Activated CD4-positive, alpha-beta T cell treated with anti-CD3 and anti-CD28 coated beads for 1 hour (primary cell): ENCODE results near the gene VAMP7.
A peak's percentile ranks its signal among the peaks of the same experiment; 100 is the strongest.
"Not testable (repeated sequence)": the region's sequence is repeated elsewhere in the genome, so short reads cannot be mapped to it uniquely, and the experiment has no call there.

Experiments
- DNase-seq: peaks from one replicate; pipeline ENCODE4 v3.0.0-alpha.2; 2020

VAMP7 gene

GRCh38 chrX:155881158-155881993, at the start of gene VAMP7:
VAMP7 (plus strand) TSS chrX:155881345; CDS start chrX:155889467, 8,122 bp downstream.
- DNase-seq = peak; percentile 64

- no peak for DNase-seq
These were observed 39.9 kb upstream of the VAMP7 start for GRCh38 chrX:155841232-155841631.

GRCh38 chrX:155851786-155852185, 29.4 kb upstream of the VAMP7 start:
- not testable (repeated sequence) for DNase-seq

- DNase-seq = no peak
These were observed 23.6 kb upstream of the VAMP7 start for GRCh38 chrX:155857561-155857960.

- no peak for DNase-seq
These were observed 16.5 kb upstream of the VAMP7 start for GRCh38 chrX:155864655-155865054.

GRCh38 chrX:155865193-155865592, 16.0 kb upstream of the VAMP7 start:
- DNase-seq = no peak

- no peak for DNase-seq
These were observed 13.3 kb upstream of the VAMP7 start for GRCh38 chrX:155867821-155868220.

- no peak for DNase-seq
These were observed 10.2 kb upstream of the VAMP7 start for GRCh38 chrX:155870958-155871357.

GRCh38 chrX:155871934-155872333, 9.2 kb upstream of the VAMP7 start:
- no peak for DNase-seq

GRCh38 chrX:155873188-155873587, 8.0 kb upstream of the VAMP7 start:
- no peak for DNase-seq

GRCh38 chrX:155874571-155875244, 6.4 kb upstream of the VAMP7 start:
- no peak for DNase-seq

- DNase-seq = no peak
These were observed 4.4 kb upstream of the VAMP7 start for GRCh38 chrX:155876704-155877103.

- DNase-seq = no peak
These were observed 3.9 kb upstream of the VAMP7 start for GRCh38 chrX:155877288-155877687.

GRCh38 chrX:155880586-155881157, 473 bp upstream of the VAMP7 start:
- DNase-seq = no peak

- no peak for DNase-seq
These were observed 5.3 kb downstream of the VAMP7 start for GRCh38 chrX:155886409-155886808.

GRCh38 chrX:155888139-155888538, 7.0 kb downstream of the VAMP7 start:
- DNase-seq = no peak

- no peak for DNase-seq
These were observed 8.2 kb downstream of the VAMP7 start for GRCh38 chrX:155889328-155889727.

- DNase-seq = no peak
These were observed 10.5 kb downstream of the VAMP7 start for GRCh38 chrX:155891446-155892210.

GRCh38 chrX:155893521-155893920, 12.4 kb downstream of the VAMP7 start:
- no peak for DNase-seq

- no peak for DNase-seq
These were observed 15.4 kb downstream of the VAMP7 start for GRCh38 chrX:155896512-155896911.

GRCh38 chrX:155899366-155899765, 18.2 kb downstream of the VAMP7 start:
- no peak for DNase-seq

GRCh38 chrX:155900765-155901164, 19.6 kb downstream of the VAMP7 start:
- no peak for DNase-seq

GRCh38 chrX:155907661-155908060, 26.5 kb downstream of the VAMP7 start:
- not testable (repeated sequence) for DNase-seq
